PC-3 (cell line): ENCODE data around the gene SAMD11.
"Not testable (repeated sequence)": the region's sequence is repeated elsewhere in the genome, so short reads cannot be mapped to it uniquely, and the experiment has no call there.

Source experiments
- CTCF ChIP-seq: fragments of 300-600 bp; sonication (generic); conservative IDR thresholded peaks from 2 replicates; pipeline ENCODE4 v1.5.1; 2017; ENCODE audit warnings: antibody characterized with exemption, low read depth, mild to moderate bottlenecking, low read length
- EZH2 ChIP-seq: fragments of 300-600 bp; sonication (generic); IDR thresholded peaks from one replicate; pipeline ENCODE4 v1.6.1; 2017; ENCODE audit warnings: antibody characterized with exemption, mild to moderate bottlenecking, low read length; ENCODE audit not compliant: unreplicated experiment
- EZH2phosphoT487 ChIP-seq: fragments of 300-600 bp; sonication (generic); IDR thresholded peaks from 2 replicates; pipeline ENCODE4 v1.6.1; 2018; ENCODE audit warnings: mild to moderate bottlenecking, antibody characterized with exemption, low read length, borderline replicate concordance

GRCh38 chr1:897951-898350 lies 25.8 kb upstream of the SAMD11 start:
- TF ChIP-seq EZH2, CTCF, EZH2phosphoT487: not testable (repeated sequence)
